Caki2 (cell line): ENCODE data around the gene CNTNAP2. TPM values are rescaled to one million over a fixed set of nuclear protein-coding genes. Genes with fewer than 3 reads are reported as not detected.

Experiments
- DNase-seq: peaks from one replicate; pipeline ENCODE4 v3.0.0-alpha.2; 2015; ENCODE audit warnings: low read depth
- in situ Hi-C: cut with HindIII; loops from 2 replicates; pipeline ENCODE4 v1.10.0; 2016; ENCODE audit warnings: low sequenced_read_pairs, low pct_unique_long_range_greater_than_20kb, mixed read lengths
- total RNA-seq: library from RNA; depleted of rRNA; stranded (reverse); fragments of >200 nt; shearing (Covaris generic); gene quantifications from 2 replicates; pipeline ENCODE4 v1.2.3, GENCODE V29; 2014; ENCODE audit warnings: low replicate concordance

Gene CNTNAP2
- total RNA-seq, 1 experiment from 2014 or later, result not detected

DNA sequence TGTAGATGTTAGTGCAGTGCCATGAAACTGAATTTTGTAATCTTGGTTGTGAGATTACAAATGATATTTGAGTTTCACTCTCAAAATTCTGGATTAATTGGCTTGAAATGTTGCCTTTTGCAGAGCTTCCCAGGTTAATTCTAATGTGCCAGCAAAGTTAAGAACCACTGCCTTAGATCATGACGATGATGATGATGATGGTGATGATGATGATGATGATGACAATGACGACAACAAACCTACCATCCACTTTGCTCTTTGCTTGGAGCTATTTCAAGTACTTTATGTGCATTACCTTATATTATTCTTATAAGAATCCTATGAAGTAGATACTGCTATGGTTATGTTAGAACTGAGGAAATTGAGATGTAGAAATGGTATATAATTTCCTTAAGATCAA lies 261.6 kb downstream of the CNTNAP2 start:
- no peak for DNase-seq
- in situ Hi-C loops, result no loop called here

DNA sequence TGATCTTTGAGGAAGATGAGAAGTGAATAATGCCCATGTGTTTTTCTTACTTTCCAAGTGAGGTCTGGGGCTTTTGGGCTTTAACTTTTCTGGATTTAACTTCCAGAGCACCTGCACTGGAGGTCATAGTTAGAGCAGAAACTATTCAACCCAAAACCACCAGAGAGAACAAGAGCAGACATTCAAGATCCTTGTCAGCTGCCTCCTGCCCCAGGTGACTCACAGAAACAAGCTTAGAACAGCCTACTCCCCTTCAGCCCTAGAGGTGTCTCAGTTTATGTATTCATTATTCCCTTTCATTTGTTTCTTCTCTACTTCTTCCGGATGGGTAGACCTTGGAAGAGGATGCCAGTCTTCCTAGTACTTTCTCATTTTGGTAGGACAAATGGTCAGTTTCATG lies 270.5 kb downstream of the CNTNAP2 start:
- in situ Hi-C loops, result no loop called here
- no peak for DNase-seq

DNA sequence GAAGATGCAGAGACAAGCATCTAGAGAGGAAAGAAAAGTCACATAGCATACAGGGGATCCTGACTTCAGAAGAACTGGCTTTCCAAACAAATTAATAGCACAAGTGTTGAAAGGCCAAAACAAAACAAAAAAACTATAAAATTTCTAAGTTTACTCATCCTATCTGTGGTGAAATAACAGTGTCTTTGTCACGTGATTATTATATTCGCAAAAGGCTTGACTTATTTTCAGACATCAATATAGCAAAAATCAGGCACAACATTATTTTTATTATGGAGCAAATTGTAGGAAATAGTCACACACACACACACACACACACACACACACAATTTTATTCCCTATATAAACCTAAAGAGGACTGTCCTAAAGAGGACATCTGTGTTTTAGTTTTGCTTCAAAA lies 272.3 kb downstream of the CNTNAP2 start:
- DNase-seq, result no peak
- in situ Hi-C loops, result no loop called here

DNA sequence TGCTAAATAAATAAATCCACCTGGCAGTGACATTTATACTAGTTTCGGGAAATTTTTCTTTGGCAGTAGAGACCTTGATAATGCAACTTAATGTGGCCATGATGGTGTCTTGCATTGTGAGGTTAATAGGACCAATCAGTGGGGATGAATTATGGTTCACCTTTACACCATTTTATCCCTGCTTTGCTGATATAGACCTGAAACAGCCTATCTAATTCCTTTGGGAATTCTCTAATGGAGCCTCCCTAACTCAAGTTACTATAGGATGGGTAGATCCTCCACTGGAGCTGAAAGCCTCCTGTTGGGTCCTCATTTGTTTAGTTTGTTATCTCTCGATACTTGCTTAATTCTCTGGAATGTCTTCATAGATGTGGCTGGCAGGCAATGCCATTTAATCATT lies 276.7 kb downstream of the CNTNAP2 start:
- DNase-seq, result no peak
- in situ Hi-C loops, result no loop called here

DNA sequence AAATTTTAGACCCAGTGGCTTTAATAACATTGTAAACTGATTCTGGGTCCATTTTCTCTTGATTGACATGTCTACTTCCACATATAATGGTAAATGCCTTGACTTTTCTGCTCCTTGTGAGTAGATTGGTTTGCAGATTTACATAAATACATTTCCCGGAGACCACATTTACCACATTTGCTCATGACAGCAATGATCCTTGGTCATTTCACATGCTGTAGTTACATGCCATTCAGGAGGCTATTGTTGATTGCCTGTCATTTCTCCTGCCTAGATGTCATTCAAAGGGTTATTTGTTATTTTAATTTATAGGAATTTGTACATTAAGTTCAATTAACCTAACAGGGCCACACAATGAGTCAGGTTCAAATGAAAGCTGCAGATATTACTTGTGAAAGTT lies 280.5 kb downstream of the CNTNAP2 start:
- in situ Hi-C loops, result no loop called here
- DNase-seq, result no peak

DNA sequence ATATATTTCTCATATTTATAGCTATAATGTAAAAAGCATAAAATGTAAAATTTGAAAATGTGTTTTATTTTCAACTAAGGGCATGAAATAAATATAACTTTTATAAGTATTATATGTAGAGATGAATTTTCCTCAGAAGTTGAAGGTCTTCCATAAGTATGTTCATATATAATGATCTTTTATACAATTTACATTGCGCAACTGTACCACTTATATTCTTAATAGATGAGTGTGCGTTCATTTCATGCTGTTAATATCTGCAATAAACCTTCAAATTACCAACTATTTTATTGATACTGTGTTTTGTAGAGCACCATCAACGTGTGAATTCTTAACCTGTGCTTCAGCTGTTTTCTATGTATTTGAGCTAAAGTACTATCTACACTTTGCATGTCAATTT lies 285.3 kb downstream of the CNTNAP2 start:
- DNase-seq, result no peak
- in situ Hi-C loops, result no loop called here

DNA sequence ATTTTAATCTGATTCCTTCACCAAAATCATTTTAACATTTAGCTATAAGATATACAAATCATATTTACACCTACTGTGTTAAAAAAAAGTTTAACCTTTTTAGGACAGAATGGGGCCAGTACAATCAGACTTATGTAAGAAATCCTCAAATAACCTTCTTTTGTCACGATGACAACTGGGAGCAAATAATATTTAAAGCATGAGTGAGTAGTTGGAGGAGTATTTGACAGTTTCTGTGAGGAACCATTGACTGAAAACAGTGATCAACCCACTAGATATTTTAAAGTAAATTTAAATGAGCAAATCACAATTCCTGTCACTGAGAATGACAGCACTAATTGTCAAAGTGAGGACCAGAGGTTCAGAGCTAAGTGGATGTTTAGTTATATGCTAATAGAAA lies 289.1 kb downstream of the CNTNAP2 start:
- in situ Hi-C loops, result no loop called here
- no peak for DNase-seq

DNA sequence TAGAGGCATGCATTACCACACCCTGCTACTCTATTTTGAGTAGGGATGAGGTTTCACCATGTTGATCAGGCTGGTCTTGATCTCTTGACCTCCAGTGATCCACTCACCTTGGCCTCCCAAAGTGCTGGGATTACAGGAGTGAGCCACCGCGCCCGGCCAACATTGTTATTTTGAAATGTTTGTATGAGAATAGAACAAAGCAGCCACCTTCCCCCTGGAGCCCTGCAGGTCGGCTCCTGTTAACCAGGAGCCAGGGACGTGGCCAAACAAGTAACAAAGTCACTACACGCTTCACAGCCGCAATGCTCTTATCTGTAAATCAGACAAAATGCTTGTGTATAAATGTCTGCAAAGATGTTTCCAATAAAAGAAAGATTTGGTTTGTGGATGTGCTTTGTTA lies 295.4 kb downstream of the CNTNAP2 start:
- in situ Hi-C loops, result no loop called here
- no peak for DNase-seq

DNA sequence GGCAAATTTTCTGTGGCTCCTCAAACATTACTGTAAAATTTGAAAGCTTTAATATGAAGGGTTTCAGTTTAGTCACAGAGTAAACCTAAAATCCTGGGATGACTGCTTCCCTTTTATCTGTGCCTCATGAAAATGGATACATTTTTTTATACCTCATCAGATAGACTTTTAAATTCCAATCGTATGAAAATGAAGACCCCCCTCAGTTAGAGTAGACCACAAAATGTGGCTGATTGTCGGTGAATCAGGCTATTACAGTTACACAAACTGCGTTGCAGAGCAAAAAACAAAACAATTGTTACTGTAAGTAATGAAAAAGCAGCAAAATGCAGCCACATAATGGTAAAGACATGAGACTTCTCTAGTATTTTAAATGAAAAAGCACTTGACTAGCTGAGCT lies 296.2 kb downstream of the CNTNAP2 start:
- in situ Hi-C loops, result no loop called here
- no peak for DNase-seq

DNA sequence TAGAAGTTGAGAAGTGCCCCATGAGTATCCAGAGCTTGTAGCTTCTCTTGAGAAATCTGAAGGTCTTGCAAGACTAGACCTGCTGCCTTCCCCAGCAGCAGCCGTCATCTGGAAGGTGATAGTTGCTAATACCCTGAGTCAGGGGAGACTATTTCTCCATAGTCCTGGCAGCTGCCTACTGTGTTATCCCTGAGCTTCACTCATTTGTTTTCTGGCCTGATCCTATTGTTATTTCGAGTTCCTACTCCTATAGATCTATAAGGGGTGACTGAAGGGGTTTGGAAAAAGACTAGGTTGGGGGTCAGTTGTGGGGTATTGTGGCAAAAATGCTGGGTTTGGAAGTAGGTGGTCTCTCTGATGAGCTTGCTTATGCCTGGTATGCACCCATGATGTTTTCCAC lies 297.8 kb downstream of the CNTNAP2 start:
- in situ Hi-C loops, result no loop called here
- DNase-seq, result no peak

DNA sequence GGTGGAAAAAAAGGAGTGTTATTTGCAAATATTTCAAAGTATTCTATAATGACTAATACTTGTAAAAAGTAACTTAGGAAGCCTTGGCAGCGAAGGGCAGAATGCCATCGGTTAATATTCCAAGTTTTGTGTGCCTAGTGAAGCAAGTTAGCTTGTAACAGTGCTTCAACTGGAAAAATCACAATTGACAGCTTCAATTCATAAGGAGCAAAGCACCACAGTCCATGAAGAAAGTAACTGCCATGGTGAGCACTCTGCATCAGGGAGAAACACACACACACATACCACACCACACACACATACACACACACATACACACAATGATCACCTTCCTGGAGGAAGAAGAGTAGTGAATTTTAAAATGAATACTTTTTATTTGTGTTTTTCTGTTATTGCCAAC lies 298.3 kb downstream of the CNTNAP2 start:
- DNase-seq, result no peak
- in situ Hi-C loops, result no loop called here

DNA sequence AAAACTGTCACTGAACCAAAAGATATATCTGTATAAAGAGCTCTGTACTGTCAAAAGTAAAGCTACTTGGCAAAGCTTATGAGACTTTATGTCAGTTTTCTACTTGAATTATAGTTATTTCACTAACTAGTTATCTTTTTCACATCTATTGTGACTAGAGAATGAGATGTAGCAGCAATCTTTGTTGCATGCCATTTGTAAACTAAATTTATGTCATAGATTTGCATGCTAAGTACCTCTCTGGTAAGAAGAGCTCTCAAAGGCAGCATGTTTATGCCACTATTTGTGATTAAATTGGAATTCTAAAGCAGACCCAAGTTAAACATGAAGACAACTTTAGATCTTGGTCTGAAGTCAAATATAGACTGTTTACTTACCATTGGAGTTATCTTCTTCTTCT lies 300.6 kb downstream of the CNTNAP2 start:
- in situ Hi-C loops, result no loop called here
- DNase-seq, result no peak

DNA sequence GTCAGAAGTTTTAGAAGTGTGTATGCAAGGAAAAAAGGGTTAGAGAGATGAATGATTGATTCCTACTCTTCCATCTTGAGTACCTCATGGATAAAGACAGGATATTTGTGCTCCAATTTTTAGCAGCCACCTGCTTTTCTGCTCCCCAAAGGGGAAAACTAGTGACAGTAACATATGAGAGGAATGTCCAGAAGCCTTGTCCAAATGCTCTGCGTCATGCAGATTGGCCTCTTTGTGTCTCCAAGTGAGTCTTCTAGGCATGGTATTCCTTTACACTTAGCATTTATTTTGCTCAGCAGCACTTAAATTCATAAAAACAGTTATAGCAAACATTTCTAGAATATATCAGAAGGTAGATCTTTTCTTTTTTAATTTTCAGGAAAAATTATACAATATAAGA lies 306.8 kb downstream of the CNTNAP2 start:
- in situ Hi-C loops, result no loop called here
- no peak for DNase-seq

DNA sequence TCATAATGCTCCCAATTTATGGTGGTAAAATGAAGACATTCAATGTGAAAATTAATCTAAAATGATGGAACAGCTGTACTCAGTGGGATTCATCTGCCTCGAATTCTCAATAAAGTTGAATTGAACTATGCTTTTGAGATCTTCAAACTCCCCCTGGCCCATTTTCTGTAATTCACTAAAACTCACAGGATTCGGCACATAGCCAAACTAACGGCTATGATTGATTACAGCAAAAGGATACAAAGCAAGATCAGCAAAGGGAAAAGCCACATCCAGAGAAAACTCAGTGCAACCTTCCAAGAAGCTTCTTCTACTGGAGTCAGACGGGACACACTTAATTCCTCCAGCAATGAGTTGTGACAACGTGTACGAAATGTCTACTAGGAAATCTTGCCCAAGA lies 307.5 kb downstream of the CNTNAP2 start:
- in situ Hi-C loops, result no loop called here

DNA sequence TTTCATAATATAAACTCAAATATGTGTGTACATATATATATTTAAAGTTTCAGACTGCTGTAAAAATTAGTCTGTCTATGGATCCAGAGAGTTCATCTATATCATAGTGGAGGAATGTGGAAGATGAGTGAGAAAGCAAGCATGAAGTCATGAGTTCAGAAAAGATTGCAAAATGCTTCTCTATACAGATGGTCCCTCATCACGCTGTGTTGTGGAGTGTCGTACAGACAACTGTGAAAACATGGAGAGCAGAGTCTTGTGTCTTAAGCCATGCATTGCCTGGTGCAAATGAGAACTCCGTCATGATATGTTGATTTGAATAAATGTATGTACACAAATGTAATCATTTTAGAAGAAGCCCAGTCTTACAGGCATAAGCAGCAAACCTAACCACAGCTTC lies 316.9 kb downstream of the CNTNAP2 start:
- in situ Hi-C loops, result no loop called here
- DNase-seq, result no peak

More for the DNA sequence above, 307.5 kb downstream of the CNTNAP2 start:
- DNase-seq, result no peak

DNA sequence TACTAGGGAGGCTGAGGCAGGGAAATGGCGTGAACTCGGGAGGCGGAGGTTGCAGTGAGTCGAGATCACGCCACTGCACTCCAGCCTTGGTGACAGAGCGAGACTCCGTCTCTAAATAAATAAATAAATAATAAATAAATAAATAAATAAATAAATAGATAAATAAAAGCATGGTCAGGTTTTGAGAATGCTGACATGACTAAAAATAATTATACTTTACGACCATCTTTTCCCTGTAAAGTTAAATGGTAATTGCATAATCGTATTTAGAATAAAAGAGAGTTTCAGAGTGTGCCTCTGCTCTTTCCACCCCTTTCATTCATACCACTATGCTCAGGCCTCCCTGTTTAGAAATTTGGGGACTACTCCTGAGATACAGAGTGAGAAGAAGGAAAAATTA lies 326.5 kb downstream of the CNTNAP2 start:
- DNase-seq, result no peak
- in situ Hi-C loops, result no loop called here

DNA sequence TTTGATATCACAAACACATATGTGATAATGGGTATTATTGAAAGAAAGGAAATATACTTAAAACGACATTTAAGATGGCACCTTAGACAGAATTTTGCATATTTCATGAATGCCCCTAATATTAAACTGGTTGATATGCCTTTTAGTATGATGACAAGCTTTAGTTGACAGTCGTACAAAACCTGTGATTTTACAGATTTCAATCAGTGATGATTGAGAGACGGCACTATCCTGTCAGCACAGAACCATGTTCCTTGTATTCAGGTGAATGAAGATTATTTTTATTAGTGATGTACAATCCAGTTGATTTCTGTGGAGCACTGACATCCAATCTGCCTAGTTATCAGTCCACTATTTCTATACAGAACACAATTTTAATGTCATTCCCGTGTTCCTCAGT lies 333.0 kb downstream of the CNTNAP2 start:
- in situ Hi-C loops, result no loop called here
- no peak for DNase-seq

DNA sequence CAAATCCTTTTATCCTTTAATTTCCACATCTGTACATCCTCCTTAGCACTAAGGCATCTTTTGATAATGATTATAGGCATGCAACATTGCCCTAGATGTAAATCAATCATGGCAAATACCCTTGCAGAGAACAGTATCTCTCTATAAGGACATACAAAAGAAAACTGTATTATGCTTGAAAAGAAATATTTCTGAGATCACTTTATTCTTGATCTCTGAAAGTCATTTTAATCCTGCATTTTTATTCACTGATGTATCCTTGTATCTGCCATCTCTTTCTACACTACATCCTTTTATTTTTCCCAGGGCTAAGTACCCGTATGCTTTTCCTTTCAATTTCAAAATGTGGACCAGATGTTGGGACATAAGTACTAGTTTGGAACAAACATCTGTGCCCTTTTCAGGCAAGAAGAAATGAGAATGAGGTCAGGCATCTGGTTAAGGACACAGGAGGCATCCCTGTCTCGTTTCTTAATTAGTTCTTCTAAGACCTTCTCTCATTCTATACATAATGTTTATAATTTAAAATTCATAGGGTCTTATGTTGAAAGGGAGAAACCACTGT lies 338.6 kb downstream of the CNTNAP2 start:
- DNase-seq, result no peak
- in situ Hi-C loops, result no loop called here

DNA sequence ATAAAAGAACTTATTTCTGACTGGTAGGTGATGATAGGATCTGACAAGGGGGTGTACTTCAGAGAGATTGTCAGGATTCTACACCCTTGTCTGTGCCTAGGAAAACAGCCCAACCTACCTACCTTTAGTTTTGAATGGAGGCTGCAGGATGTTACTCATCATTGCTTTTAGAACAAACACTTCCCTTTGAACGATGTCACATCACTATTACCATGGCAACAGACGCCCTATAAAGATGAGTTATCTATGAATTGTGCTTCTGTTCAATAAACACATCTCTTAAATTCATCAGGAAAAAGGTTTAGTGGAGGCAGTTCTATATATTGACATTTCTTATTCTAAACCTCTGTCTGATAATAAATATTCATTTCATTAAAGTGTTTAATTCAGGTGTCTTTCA lies 362.4 kb downstream of the CNTNAP2 start:
- no peak for DNase-seq
- in situ Hi-C loops, result no loop called here

DNA sequence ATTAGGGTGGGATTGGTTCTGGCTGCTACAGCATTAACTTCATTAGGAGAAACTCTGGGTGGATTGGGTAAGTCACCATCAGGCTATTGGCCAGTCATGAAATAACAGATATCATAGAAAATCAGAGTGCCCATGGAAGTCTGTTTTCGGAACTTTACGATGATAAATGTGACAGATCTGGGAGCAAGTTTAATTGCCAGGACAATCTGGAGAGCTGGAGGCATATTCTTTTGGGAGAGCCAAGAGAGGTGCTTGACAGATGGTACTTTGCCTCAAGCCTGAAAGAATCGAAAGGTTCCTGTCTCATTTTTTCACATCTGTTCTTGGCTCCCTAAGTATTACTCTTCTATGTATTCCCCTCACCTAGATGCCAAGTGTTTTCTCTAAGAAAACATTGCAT lies 369.9 kb downstream of the CNTNAP2 start:
- no peak for DNase-seq

DNA sequence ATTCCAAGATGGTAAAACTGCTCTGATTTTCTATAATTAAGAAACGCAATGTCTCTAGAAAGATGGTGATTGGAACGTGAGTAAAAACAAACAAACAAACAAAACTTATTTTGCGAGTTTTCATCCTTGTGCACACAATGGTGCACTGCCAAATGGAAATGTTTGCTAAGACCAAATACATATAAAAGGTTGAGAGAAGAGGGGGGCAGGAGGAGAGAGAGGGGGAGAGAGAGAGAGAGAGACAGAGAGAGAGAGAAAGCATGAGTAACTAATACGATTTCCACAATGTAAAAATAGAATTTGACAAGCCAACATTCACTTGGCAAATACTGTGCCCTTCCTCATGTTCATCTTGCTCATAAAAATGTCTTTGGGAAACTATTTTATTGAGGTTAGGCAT lies 375.4 kb downstream of the CNTNAP2 start:
- DNase-seq, result no peak
- in situ Hi-C loops, result no loop called here

More for the DNA sequence above, 369.9 kb downstream of the CNTNAP2 start:
- in situ Hi-C loops, result no loop called here
